ENCODE data around the gene DNAH11. TPM values are rescaled to one million over a fixed set of nuclear protein-coding genes. Genes with fewer than 3 reads are reported as not detected.

DNAH11 gene
- total RNA-seq, 6 experiments from 2014 or later = 0.17 to 5.5 (median 1.2) TPM

GRCh38 chr7:21706131-21706530 lies 163.3 kb downstream of the DNAH11 start:
- 86% methylated on average over 3 of the region's 3 CpGs for WGBS (ENCODE audit: insufficient coverage, low coverage, low lambda C conversion rate, missing lambda C conversion rate)
- no peak overlapping the region for H3K4me3 ChIP-seq
- DNase-seq (no peak), ATAC-seq (no peak)
- TF ChIP-seq POLR2A (IDR thresholded peaks at IDR 0.05) = no peak
- TF ChIP-seq CTCF (IDR thresholded peaks at IDR 0.05) = no peak
- H3K36me3 ChIP-seq = no peaks in the 10 kb centered on the region
- H3K4me1 ChIP-seq = no peaks in the 10 kb centered on the region
- no peaks in the 10 kb centered on the region for H3K27me3 ChIP-seq
- H3K9me3 ChIP-seq = no peaks in the 10 kb centered on the region
- intact Hi-C loops (cut with DNase I) = no loop called here
- H3K27ac ChIP-seq = no peak overlapping the region

GRCh38 chr7:21707566-21707965 lies 164.7 kb downstream of the DNAH11 start:
- no peaks in the 10 kb centered on the region for H3K36me3 ChIP-seq
- 84% methylated on average over 7 of the region's 7 CpGs for WGBS (ENCODE audit: insufficient coverage, low coverage, low lambda C conversion rate, missing lambda C conversion rate)
- ATAC-seq (no peak), DNase-seq (no peak)
- no peaks in the 10 kb centered on the region for H3K27me3 ChIP-seq
- H3K4me3 ChIP-seq = no peak overlapping the region
- no peaks in the 10 kb centered on the region for H3K4me1 ChIP-seq
- H3K27ac ChIP-seq = no peak overlapping the region
- no peak for TF ChIP-seq CTCF (IDR thresholded peaks at IDR 0.05)
- TF ChIP-seq POLR2A (IDR thresholded peaks at IDR 0.05) = no peak
- intact Hi-C loops (cut with DNase I) = no loop called here
- H3K9me3 ChIP-seq = no peaks in the 10 kb centered on the region

GRCh38 chr7:21708096-21708495 lies 165.3 kb downstream of the DNAH11 start:
- DNase-seq (no peak), ATAC-seq (no peak)
- H3K4me1 ChIP-seq = no peaks in the 10 kb centered on the region
- TF ChIP-seq POLR2A (IDR thresholded peaks at IDR 0.05) (no peak), CTCF (IDR thresholded peaks at IDR 0.05) (no peak)
- H3K36me3 ChIP-seq = no peaks in the 10 kb centered on the region
- no peaks in the 10 kb centered on the region for H3K9me3 ChIP-seq
- no peak overlapping the region for H3K4me3 ChIP-seq
- intact Hi-C loops (cut with DNase I) = no loop called here
- WGBS (ENCODE audit: insufficient coverage, low coverage, low lambda C conversion rate, missing lambda C conversion rate) = 90% methylated on average over 4 of the region's 6 CpGs
- H3K27me3 ChIP-seq = no peaks in the 10 kb centered on the region
- no peak overlapping the region for H3K27ac ChIP-seq

GRCh38 chr7:21717323-21717722 lies 174.5 kb downstream of the DNAH11 start:
- Histone ChIP-seq H3K9me3 (no peaks in the 10 kb centered on the region), H3K4me1 (no peaks in the 10 kb centered on the region), H3K27me3 (no peaks in the 10 kb centered on the region), H3K36me3 (no peaks in the 10 kb centered on the region), H3K27ac (no peak overlapping the region), H3K4me3 (no peak overlapping the region)
- TF ChIP-seq POLR2A (IDR thresholded peaks at IDR 0.05) = no peak
- no peak for TF ChIP-seq CTCF (IDR thresholded peaks at IDR 0.05)
- WGBS (ENCODE audit: insufficient coverage, low coverage, low lambda C conversion rate, missing lambda C conversion rate) = 80% methylated on average over 5 of the region's 5 CpGs
- DNase-seq = no peak
- intact Hi-C loops (cut with DNase I) = no loop called here
- ATAC-seq = no peak

GRCh38 chr7:21718391-21718790 lies 175.6 kb downstream of the DNAH11 start:
- TF ChIP-seq POLR2A (IDR thresholded peaks at IDR 0.05) (no peak), CTCF (IDR thresholded peaks at IDR 0.05) (no peak)
- intact Hi-C loops (cut with DNase I) = no loop called here
- DNase-seq = no peak
- Histone ChIP-seq H3K4me3 (no peak overlapping the region), H3K27ac (no peak overlapping the region), H3K4me1 (no peaks in the 10 kb centered on the region), H3K27me3 (no peaks in the 10 kb centered on the region), H3K36me3 (no peaks in the 10 kb centered on the region), H3K9me3 (no peaks in the 10 kb centered on the region)
- no peak for ATAC-seq
